GM21737 (cell line): Measurements from ENCODE around the gene WDR20.
"Not testable (repeated sequence)": the region's sequence is repeated elsewhere in the genome, so short reads cannot be mapped to it uniquely, and the experiment has no call there.

Experiments used
- ATAC-seq: cut with Tn5 transposase; IDR thresholded peaks from one replicate; pipeline ENCODE4 v1.9.1; 2021; ENCODE audit warnings: mild to moderate bottlenecking, moderate library complexity; ENCODE audit not compliant: unreplicated experiment

The WDR20 gene

GRCh38 chr14:102233081-102233480 is 93.4 kb downstream of the WDR20 start:
- no peak for ATAC-seq

- ATAC-seq: no peak
Measured at GRCh38 chr14:102234331-102235264, 94.9 kb downstream of the WDR20 start.

GRCh38 chr14:102235275-102235897 is 95.7 kb downstream of the WDR20 start:
- ATAC-seq: no peak

- ATAC-seq: no peak
Measured at GRCh38 chr14:102236026-102236425, 96.3 kb downstream of the WDR20 start.

- no peak for ATAC-seq
Measured at GRCh38 chr14:102238131-102238530, 98.4 kb downstream of the WDR20 start.

- ATAC-seq: no peak
Measured at GRCh38 chr14:102238766-102239165, 99.1 kb downstream of the WDR20 start.

GRCh38 chr14:102239231-102239630 is 99.5 kb downstream of the WDR20 start:
- no peak for ATAC-seq

- ATAC-seq: not testable (repeated sequence)
Measured at GRCh38 chr14:102240481-102240880, 100.8 kb downstream of the WDR20 start.

GRCh38 chr14:102241147-102241546 is 101.5 kb downstream of the WDR20 start:
- ATAC-seq: no peak

GRCh38 chr14:102243795-102244194 is 104.1 kb downstream of the WDR20 start:
- not testable (repeated sequence) for ATAC-seq

GRCh38 chr14:102246071-102246470 is 106.4 kb downstream of the WDR20 start:
- no peak for ATAC-seq

- no peak for ATAC-seq
Measured at GRCh38 chr14:102248121-102248520, 108.4 kb downstream of the WDR20 start.

GRCh38 chr14:102249041-102249440 is 109.3 kb downstream of the WDR20 start:
- ATAC-seq: no peak

GRCh38 chr14:102249981-102250380 is 110.3 kb downstream of the WDR20 start:
- ATAC-seq: no peak

- no peak for ATAC-seq
Measured at GRCh38 chr14:102250636-102251035, 110.9 kb downstream of the WDR20 start.

GRCh38 chr14:102251161-102251560 is 111.5 kb downstream of the WDR20 start:
- ATAC-seq: no peak

GRCh38 chr14:102252834-102253801 is 113.4 kb downstream of the WDR20 start:
- ATAC-seq: no peak

- no peak for ATAC-seq
Measured at GRCh38 chr14:102255401-102256190, 115.9 kb downstream of the WDR20 start.

- ATAC-seq: no peak
Measured at GRCh38 chr14:102256716-102257115, 117.0 kb downstream of the WDR20 start.

GRCh38 chr14:102258136-102258535 is 118.4 kb downstream of the WDR20 start:
- no peak for ATAC-seq
